ENCODE measurements around the gene AGPAT2.
A peak's percentile ranks its signal among the peaks of the same experiment; 100 is the strongest.

Gene AGPAT2

DNA sequence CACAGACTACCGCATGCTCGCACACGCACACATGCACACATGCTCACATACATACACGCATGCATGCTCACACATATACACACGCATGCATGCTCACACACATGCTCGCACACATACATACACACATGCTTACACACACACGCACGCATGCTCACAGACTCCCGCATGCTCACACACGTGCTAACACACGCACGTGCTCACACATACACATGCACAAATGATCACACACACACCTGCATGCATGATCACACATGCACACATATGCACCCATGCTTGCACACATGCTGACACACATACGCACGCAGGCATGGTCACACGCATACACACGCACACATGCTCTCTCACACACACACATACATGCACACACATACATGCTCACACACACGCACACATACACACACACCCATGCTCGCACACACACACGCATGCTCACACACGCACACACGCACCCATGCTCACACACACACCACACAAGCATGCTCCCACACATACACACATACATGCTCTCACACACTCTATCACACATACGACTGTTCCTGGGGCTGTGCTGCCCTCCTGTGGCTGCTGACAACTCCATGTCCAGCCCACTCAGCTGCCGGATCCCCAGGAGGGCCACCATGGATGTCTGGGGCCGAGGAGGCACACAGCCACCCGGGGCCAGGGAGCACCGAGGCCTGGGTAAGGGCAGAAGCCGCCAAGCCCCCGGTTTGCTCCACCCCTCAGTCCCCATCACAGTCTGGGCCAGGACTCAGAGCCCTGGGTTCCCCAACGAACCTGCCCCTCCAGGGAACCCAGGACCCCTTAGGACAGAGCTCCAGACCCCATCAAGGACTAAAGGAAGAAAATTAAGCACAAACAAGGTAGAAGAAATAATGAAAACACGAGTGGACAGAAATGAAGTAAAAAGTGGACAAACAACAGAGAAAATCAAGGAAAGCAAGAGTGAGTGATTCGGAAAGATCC, 55.9 kb downstream of the AGPAT2 start (continued):
- TF ChIP-seq, protein P1, sequence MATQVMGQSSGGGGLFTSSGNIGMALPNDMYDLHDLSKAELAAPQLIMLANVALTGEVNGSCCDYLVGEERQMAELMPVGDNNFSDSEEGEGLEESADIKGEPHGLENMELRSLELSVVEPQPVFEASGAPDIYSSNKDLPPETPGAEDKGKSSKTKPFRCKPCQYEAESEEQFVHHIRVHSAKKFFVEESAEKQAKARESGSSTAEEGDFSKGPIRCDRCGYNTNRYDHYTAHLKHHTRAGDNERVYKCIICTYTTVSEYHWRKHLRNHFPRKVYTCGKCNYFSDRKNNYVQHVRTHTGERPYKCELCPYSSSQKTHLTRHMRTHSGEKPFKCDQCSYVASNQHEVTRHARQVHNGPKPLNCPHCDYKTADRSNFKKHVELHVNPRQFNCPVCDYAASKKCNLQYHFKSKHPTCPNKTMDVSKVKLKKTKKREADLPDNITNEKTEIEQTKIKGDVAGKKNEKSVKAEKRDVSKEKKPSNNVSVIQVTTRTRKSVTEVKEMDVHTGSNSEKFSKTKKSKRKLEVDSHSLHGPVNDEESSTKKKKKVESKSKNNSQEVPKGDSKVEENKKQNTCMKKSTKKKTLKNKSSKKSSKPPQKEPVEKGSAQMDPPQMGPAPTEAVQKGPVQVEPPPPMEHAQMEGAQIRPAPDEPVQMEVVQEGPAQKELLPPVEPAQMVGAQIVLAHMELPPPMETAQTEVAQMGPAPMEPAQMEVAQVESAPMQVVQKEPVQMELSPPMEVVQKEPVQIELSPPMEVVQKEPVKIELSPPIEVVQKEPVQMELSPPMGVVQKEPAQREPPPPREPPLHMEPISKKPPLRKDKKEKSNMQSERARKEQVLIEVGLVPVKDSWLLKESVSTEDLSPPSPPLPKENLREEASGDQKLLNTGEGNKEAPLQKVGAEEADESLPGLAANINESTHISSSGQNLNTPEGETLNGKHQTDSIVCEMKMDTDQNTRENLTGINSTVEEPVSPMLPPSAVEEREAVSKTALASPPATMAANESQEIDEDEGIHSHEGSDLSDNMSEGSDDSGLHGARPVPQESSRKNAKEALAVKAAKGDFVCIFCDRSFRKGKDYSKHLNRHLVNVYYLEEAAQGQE (tag by site-specific recombination; IDR thresholded peaks at IDR 0.05): no peak
- TF ChIP-seq ZNF221 (tag by site-specific recombination; IDR thresholded peaks at IDR 0.05; ENCODE audit: borderline replicate concordance): no peak
- TF ChIP-seq EGR2 (tag by site-specific recombination; IDR thresholded peaks at IDR 0.05; ENCODE audit: low read depth): peak; percentile 92
- TF ChIP-seq MEIS1 (CRISPR knock-in tag; IDR thresholded peaks at IDR 0.05; ENCODE audit: borderline replicate concordance): no peak
- no peak for TF ChIP-seq ZNF514 (tag by site-specific recombination; IDR thresholded peaks at IDR 0.05)
- TF ChIP-seq ZNF510 (tag by site-specific recombination; IDR thresholded peaks at IDR 0.05; ENCODE audit: insufficient replicate concordance): no peak
- TF ChIP-seq ZNF629 (tag by site-specific recombination; IDR thresholded peaks at IDR 0.05): no peak
- peak; percentile 92 for TF ChIP-seq SCRT2 (tag by site-specific recombination; IDR thresholded peaks at IDR 0.05)
- no peak for TF ChIP-seq ZNF433 (tag by site-specific recombination; IDR thresholded peaks at IDR 0.05; ENCODE audit: low read depth)
- TF ChIP-seq ZNF146 (tag by site-specific recombination; IDR thresholded peaks at IDR 0.05): no peak; the same call in 1 of the 2 replicates
- peak; percentile 21; the same call in 1 of the 2 replicates for TF ChIP-seq ZNF747 (tag by site-specific recombination; IDR thresholded peaks at IDR 0.05)
- TF ChIP-seq KLF10 (tag by site-specific recombination; IDR thresholded peaks at IDR 0.05): no peak
- TF ChIP-seq TCF7L2 (IDR thresholded peaks at IDR 0.05; ENCODE audit: borderline replicate concordance, low read depth, low read length): no peak
- TF ChIP-seq ZNF10 (tag by site-specific recombination; IDR thresholded peaks at IDR 0.05): no peak
- TF ChIP-seq, protein P2, sequence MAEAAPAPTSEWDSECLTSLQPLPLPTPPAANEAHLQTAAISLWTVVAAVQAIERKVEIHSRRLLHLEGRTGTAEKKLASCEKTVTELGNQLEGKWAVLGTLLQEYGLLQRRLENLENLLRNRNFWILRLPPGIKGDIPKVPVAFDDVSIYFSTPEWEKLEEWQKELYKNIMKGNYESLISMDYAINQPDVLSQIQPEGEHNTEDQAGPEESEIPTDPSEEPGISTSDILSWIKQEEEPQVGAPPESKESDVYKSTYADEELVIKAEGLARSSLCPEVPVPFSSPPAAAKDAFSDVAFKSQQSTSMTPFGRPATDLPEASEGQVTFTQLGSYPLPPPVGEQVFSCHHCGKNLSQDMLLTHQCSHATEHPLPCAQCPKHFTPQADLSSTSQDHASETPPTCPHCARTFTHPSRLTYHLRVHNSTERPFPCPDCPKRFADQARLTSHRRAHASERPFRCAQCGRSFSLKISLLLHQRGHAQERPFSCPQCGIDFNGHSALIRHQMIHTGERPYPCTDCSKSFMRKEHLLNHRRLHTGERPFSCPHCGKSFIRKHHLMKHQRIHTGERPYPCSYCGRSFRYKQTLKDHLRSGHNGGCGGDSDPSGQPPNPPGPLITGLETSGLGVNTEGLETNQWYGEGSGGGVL (tag by site-specific recombination; IDR thresholded peaks at IDR 0.05): no peak

DNA sequence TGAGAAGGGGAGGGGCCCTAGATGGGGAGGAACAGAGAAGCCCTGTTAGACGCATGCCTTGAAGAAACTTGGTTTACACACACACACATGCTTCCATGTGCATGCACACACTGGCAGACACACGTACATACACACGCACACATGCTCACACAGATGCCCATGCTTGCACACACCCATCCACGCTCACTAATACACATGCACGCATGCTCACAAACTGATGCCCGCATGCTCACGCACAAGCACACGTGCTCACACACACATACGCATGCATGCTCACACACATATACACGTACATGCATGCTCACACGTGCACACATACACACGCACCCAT, 56.6 kb downstream of the AGPAT2 start:
- ChIA-PET CTCF (interaction anchor here (0.7 to 9.3 kb wide), 6 partner anchors 34 to 143 kb away, joined by 3 to 360 read pairs (median 6); no protein-coding TSS in a partner anchor), POLR2A (no interaction called here)
- Histone ChIP-seq H3K4me3 (ENCODE audit: low read depth, low read length) (no peak overlapping the region), H3K4me1 (ENCODE audit: control insufficient read depth, insufficient read depth, low read length) (no peaks in the 10 kb centered on the region; the same call in 1 of the 2 replicates), H3K27ac (ENCODE audit: extremely low read depth, low read depth, low read length) (no peak overlapping the region), H3K36me3 (ENCODE audit: control insufficient read depth in 2 of 2, insufficient read depth in 1 of 2, low read length in 2 of 2) (no peaks in the 10 kb centered on the region), H3K9me3 (ENCODE audit: control insufficient read depth, insufficient read depth, low read depth, low read length) (no peaks in the 10 kb centered on the region)
- TF ChIP-seq MYNN (tag by site-specific recombination; IDR thresholded peaks at IDR 0.05; ENCODE audit: borderline replicate concordance): no peak
- TF ChIP-seq KLF8 (tag by site-specific recombination; IDR thresholded peaks at IDR 0.05): no peak
- TF ChIP-seq ZNF155 (tag by site-specific recombination; IDR thresholded peaks at IDR 0.05): no peak
- TF ChIP-seq ZNF544 (tag by site-specific recombination; IDR thresholded peaks at IDR 0.05): no peak
- TF ChIP-seq ZNF501 (tag by site-specific recombination; IDR thresholded peaks at IDR 0.05): no peak
- TF ChIP-seq SP7 (tag by site-specific recombination; IDR thresholded peaks at IDR 0.05): 0 out of 2 replicates have a peak, but pooled peaks have one; percentile 11
- 0 out of 2 replicates have a peak, but pooled peaks have one; percentile 4 for TF ChIP-seq ZNF785 (tag by site-specific recombination; IDR thresholded peaks at IDR 0.05)
- TF ChIP-seq, protein P3, sequence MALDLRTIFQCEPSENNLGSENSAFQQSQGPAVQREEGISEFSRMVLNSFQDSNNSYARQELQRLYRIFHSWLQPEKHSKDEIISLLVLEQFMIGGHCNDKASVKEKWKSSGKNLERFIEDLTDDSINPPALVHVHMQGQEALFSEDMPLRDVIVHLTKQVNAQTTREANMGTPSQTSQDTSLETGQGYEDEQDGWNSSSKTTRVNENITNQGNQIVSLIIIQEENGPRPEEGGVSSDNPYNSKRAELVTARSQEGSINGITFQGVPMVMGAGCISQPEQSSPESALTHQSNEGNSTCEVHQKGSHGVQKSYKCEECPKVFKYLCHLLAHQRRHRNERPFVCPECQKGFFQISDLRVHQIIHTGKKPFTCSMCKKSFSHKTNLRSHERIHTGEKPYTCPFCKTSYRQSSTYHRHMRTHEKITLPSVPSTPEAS (tag by site-specific recombination; IDR thresholded peaks at IDR 0.05): peak; percentile 52
- TF ChIP-seq, protein P4, sequence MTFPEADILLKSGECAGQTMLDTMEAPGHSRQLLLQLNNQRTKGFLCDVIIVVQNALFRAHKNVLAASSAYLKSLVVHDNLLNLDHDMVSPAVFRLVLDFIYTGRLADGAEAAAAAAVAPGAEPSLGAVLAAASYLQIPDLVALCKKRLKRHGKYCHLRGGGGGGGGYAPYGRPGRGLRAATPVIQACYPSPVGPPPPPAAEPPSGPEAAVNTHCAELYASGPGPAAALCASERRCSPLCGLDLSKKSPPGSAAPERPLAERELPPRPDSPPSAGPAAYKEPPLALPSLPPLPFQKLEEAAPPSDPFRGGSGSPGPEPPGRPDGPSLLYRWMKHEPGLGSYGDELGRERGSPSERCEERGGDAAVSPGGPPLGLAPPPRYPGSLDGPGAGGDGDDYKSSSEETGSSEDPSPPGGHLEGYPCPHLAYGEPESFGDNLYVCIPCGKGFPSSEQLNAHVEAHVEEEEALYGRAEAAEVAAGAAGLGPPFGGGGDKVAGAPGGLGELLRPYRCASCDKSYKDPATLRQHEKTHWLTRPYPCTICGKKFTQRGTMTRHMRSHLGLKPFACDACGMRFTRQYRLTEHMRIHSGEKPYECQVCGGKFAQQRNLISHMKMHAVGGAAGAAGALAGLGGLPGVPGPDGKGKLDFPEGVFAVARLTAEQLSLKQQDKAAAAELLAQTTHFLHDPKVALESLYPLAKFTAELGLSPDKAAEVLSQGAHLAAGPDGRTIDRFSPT (tag by site-specific recombination; IDR thresholded peaks at IDR 0.05): no peak
- TF ChIP-seq, protein P5, sequence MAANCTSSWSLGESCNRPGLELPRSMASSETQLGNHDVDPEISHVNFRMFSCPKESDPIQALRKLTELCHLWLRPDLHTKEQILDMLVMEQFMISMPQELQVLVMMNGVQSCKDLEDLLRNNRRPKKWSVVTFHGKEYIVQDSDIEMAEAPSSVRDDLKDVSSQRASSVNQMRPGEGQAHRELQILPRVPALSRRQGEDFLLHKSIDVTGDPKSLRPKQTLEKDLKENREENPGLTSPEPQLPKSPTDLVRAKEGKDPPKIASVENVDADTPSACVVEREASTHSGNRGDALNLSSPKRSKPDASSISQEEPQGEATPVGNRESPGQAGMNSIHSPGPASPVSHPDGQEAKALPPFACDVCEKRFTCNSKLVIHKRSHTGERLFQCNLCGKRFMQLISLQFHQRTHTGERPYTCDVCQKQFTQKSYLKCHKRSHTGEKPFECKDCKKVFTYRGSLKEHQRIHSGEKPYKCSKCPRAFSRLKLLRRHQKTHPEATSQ (tag by site-specific recombination; IDR thresholded peaks at IDR 0.05): no peak
